HG03432 (cell line): Measurements from ENCODE around the gene ZSCAN5B.
"Not testable (repeated sequence)": the region's sequence is repeated elsewhere in the genome, so short reads cannot be mapped to it uniquely, and the experiment has no call there.

Experiments used
- ATAC-seq: cut with Tn5 transposase; IDR thresholded peaks from one replicate; pipeline ENCODE4 v1.9.1; 2021; ENCODE audit warnings: mild to moderate bottlenecking, moderate library complexity; ENCODE audit not compliant: unreplicated experiment

Gene ZSCAN5B

GRCh38 chr19:56197646-56198045 is at the start of gene ZSCAN5B:
TSS of gene ZSCAN5B (minus strand) at chr19:56197783. CDS start at chr19:56193052, 4,731 bp downstream.
- ATAC-seq, result not testable (repeated sequence)

GRCh38 chr19:56245764-56246163 is 48.2 kb upstream of the ZSCAN5B start:
- not testable (repeated sequence) for ATAC-seq

- ATAC-seq, result no peak
Observed at GRCh38 chr19:56245121-56245740, 47.6 kb upstream of the ZSCAN5B start.

- no peak for ATAC-seq
Observed at GRCh38 chr19:56223481-56223880, 25.9 kb upstream of the ZSCAN5B start.

GRCh38 chr19:56222901-56223300 is 25.3 kb upstream of the ZSCAN5B start:
- ATAC-seq, result no peak

- ATAC-seq, result no peak
Observed at GRCh38 chr19:56221851-56222250, 24.3 kb upstream of the ZSCAN5B start.

GRCh38 chr19:56221442-56221841 is 23.9 kb upstream of the ZSCAN5B start:
- ATAC-seq, result not testable (repeated sequence)

GRCh38 chr19:56218961-56219360 is 21.4 kb upstream of the ZSCAN5B start:
- no peak for ATAC-seq

- ATAC-seq, result no peak
Observed at GRCh38 chr19:56217039-56217949, 19.7 kb upstream of the ZSCAN5B start.

GRCh38 chr19:56211718-56212117 is 14.1 kb upstream of the ZSCAN5B start:
- no peak for ATAC-seq

- not testable (repeated sequence) for ATAC-seq
Observed at GRCh38 chr19:56210036-56210435, 12.5 kb upstream of the ZSCAN5B start.

- ATAC-seq, result no peak
Observed at GRCh38 chr19:56209091-56209490, 11.5 kb upstream of the ZSCAN5B start.

GRCh38 chr19:56207581-56207980 is 10.0 kb upstream of the ZSCAN5B start:
- not testable (repeated sequence) for ATAC-seq

- no peak for ATAC-seq
Observed at GRCh38 chr19:56201973-56202372, 4.4 kb upstream of the ZSCAN5B start, which contains the start of gene ZSCAN5C. TSS of gene ZSCAN5C (plus strand) at chr19:56202273. CDS start at chr19:56205914, 3,641 bp downstream.

GRCh38 chr19:56199687-56200086 is 2.1 kb upstream of the ZSCAN5B start:
- no peak for ATAC-seq

GRCh38 chr19:56193981-56194640 is 3.5 kb downstream of the ZSCAN5B start:
- no peak for ATAC-seq

- no peak for ATAC-seq
Observed at GRCh38 chr19:56191711-56192110, 5.9 kb downstream of the ZSCAN5B start.

GRCh38 chr19:56191115-56191514 is 6.5 kb downstream of the ZSCAN5B start:
- ATAC-seq, result no peak

GRCh38 chr19:56189785-56190184 is 7.8 kb downstream of the ZSCAN5B start:
- no peak for ATAC-seq

- no peak for ATAC-seq
Observed at GRCh38 chr19:56177564-56178243, 19.9 kb downstream of the ZSCAN5B start.

- ATAC-seq, result no peak
Observed at GRCh38 chr19:56176881-56177280, 20.7 kb downstream of the ZSCAN5B start.
